ENCODE data around the gene MTCL1.
A peak's percentile ranks its signal among the peaks of the same experiment; 100 is the strongest.

MTCL1 gene

DNA sequence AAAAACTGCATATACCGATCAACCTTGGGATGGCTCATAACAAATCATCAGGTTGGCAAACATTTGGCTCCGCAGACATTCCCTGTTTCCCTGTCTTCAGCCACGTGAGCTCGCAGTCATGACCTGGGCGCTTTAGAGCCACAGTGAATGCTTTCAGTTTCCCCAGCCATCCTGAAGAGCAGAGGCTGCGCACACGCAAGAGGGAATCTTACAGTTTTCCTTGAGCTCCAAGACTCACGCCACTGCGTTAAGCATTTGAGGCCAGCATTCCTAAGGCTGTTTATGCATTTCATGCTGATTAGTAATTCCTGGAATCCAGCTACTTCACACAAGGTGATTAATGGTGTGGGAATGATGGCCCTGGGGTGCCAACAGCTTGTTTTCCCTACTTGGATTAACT is 95.1 kb downstream of the MTCL1 start:
- no peak overlapping the region for H3K23ac ChIP-seq (ENCODE audit: low read length)
- H3K18ac ChIP-seq (ENCODE audit: low read length) = no peak overlapping the region
- no peak overlapping the region for H3K4me3 ChIP-seq (ENCODE audit: low read depth, low read length)
- no peak overlapping the region for H2BK5ac ChIP-seq (ENCODE audit: low read depth, low read length, poor library complexity)
- no peaks in the 10 kb centered on the region for H3K27me3 ChIP-seq (ENCODE audit: insufficient read depth, low read length)
- peak overlapping the region; percentile 20 for H3K27ac ChIP-seq (ENCODE audit: low read depth, low read length)
- WGBS (ENCODE audit: extremely low coverage, insufficient coverage, insufficient read length) = no CpG with 5 or more reads among the region's 9 CpGs
- peak; percentile 96 to 99 for DNase-seq
- no peak overlapping the region for H2AFZ ChIP-seq (ENCODE audit: insufficient read depth, low read length, poor library complexity)
- no peak overlapping the region for H2AK5ac ChIP-seq (ENCODE audit: low read length)
- H3K4me2 ChIP-seq (ENCODE audit: low read length) = no peak overlapping the region
- H4K91ac ChIP-seq (ENCODE audit: low read depth, low read length) = peak overlapping the region; percentile 65
- H3K4me1 ChIP-seq (ENCODE audit: control insufficient read depth in 1 of 2, insufficient read depth in 2 of 2, low read length in 2 of 2) = peaks cover 18 to 21% of the 10 kb centered on the region in 2 experiments
- H4K8ac ChIP-seq (ENCODE audit: low read depth, low read length) = peak overlapping the region; percentile 13
- no peak overlapping the region for H3K4ac ChIP-seq (ENCODE audit: low read depth, low read length)
- H3K79me2 ChIP-seq (ENCODE audit: control insufficient read depth, insufficient read depth, low read length, poor library complexity) = no peaks in the 10 kb centered on the region
- H2BK120ac ChIP-seq (ENCODE audit: insufficient read depth, low read length, poor library complexity) = peak overlapping the region; percentile 10
- H2BK12ac ChIP-seq (ENCODE audit: low read length) = peak overlapping the region; percentile 37
- no peak overlapping the region for H3K9ac ChIP-seq (ENCODE audit: low read length)
- peaks cover 8% of the 10 kb centered on the region for H3K79me1 ChIP-seq (ENCODE audit: low read length)
- no peak overlapping the region for H3K14ac ChIP-seq (ENCODE audit: low read length)
- no peaks in the 10 kb centered on the region for H3K36me3 ChIP-seq (ENCODE audit: control insufficient read depth in 1 of 2, insufficient read depth in 2 of 2, low read length in 2 of 2)
- no peak overlapping the region for H4K12ac ChIP-seq (ENCODE audit: low read depth, low read length)
- H3K9me3 ChIP-seq (ENCODE audit: insufficient read depth, low read depth, low read length) = no peaks in the 10 kb centered on the region

DNA sequence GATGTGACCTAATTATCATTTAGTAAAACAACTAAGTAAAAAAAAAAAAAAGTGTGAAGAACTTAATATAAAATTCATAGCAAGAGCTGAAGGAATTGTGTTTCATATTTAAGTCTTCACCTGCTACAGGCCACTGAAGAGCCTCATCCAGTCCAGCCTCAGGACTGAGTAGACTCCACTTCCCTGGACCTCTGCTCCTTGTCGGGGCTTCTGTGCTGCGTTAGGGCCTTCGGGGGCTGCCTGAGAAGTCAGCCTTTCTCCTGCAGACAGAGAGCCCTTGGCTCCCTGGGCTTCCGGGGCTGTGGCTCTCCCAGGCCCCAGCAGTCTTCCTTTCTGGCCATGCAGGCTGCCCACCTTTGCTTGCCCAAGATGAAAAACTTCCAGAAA is 95.5 kb downstream of the MTCL1 start:
- Histone ChIP-seq H4K8ac (ENCODE audit: low read depth, low read length) (peak overlapping the region; percentile 72), H4K91ac (ENCODE audit: low read depth, low read length) (peak overlapping the region; percentile 43), H3K27ac (ENCODE audit: low read depth, low read length) (peak overlapping the region; percentile 72), H3K4me2 (ENCODE audit: low read length) (no peak overlapping the region), H3K79me1 (ENCODE audit: low read length) (peaks cover 8% of the 10 kb centered on the region), H3K4me1 (ENCODE audit: control insufficient read depth in 1 of 2, insufficient read depth in 2 of 2, low read length in 2 of 2) (peaks cover 18 to 21% of the 10 kb centered on the region in 2 experiments), H3K27me3 (ENCODE audit: insufficient read depth, low read length) (no peaks in the 10 kb centered on the region), H3K23ac (ENCODE audit: low read length) (no peak overlapping the region), H3K4ac (ENCODE audit: low read depth, low read length) (no peak overlapping the region), H3K9me3 (ENCODE audit: insufficient read depth, low read depth, low read length) (no peaks in the 10 kb centered on the region), H3K18ac (ENCODE audit: low read length) (peak overlapping the region; percentile 86), H3K36me3 (ENCODE audit: control insufficient read depth in 1 of 2, insufficient read depth in 2 of 2, low read length in 2 of 2) (no peaks in the 10 kb centered on the region), H4K12ac (ENCODE audit: low read depth, low read length) (peak overlapping the region; percentile 44), H2BK5ac (ENCODE audit: low read depth, low read length, poor library complexity) (peak overlapping the region; percentile 69), H2BK120ac (ENCODE audit: insufficient read depth, low read length, poor library complexity) (peak overlapping the region; percentile 86), H3K4me3 (ENCODE audit: low read depth, low read length) (no peak overlapping the region), H2AFZ (ENCODE audit: insufficient read depth, low read length, poor library complexity) (no peak overlapping the region), H3K9ac (ENCODE audit: low read length) (peak overlapping the region; percentile 16), H3K79me2 (ENCODE audit: control insufficient read depth, insufficient read depth, low read length, poor library complexity) (no peaks in the 10 kb centered on the region), H2AK5ac (ENCODE audit: low read length) (peak overlapping the region; percentile 76), H3K14ac (ENCODE audit: low read length) (peak overlapping the region; percentile 73), H2BK12ac (ENCODE audit: low read length) (peak overlapping the region; percentile 38)
- DNase-seq = no peak
- no CpG with 5 or more reads among the region's 4 CpGs for WGBS (ENCODE audit: extremely low coverage, insufficient coverage, insufficient read length)

DNA sequence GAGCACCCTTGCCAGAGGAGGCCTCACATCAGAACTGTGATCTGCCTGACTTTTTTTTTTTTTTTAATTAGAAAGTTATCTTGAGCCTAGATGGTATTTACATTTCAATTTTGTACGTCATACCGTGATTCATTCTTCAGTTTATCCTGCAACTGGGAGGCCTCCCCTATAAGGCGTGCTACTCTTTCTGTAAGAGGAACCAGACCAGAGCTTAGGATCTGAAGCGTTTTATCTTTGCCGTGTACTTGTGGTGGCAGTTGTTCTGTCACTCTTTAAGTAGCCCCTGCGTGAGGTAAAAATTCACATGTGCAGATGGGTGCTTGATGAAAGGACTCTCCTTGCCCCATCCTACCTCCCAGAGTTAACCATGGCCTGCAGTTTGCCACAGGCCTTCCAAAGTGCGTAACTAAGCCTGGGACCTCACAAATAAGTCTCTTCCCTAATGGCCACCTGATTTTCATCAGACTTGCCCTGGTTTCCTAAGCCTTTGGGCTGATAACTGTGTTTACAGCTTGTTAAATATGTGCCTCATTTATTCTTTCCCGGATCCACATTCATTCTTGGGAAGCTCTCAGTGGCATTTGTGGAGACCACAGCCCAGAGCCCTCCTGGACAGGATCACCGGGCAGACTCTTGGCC is 96.0 kb downstream of the MTCL1 start:
- Histone ChIP-seq H3K14ac (ENCODE audit: low read length) (no peak overlapping the region), H3K18ac (ENCODE audit: low read length) (no peak overlapping the region), H3K79me2 (ENCODE audit: control insufficient read depth, insufficient read depth, low read length, poor library complexity) (no peaks in the 10 kb centered on the region), H3K27me3 (ENCODE audit: insufficient read depth, low read length) (no peaks in the 10 kb centered on the region), H4K12ac (ENCODE audit: low read depth, low read length) (no peak overlapping the region), H3K27ac (ENCODE audit: low read depth, low read length) (peak overlapping the region; percentile 72), H3K4me2 (ENCODE audit: low read length) (no peak overlapping the region), H2AK5ac (ENCODE audit: low read length) (peak overlapping the region; percentile 35), H2BK120ac (ENCODE audit: insufficient read depth, low read length, poor library complexity) (peak overlapping the region; percentile 86), H2BK12ac (ENCODE audit: low read length) (peak overlapping the region; percentile 63), H4K8ac (ENCODE audit: low read depth, low read length) (peak overlapping the region; percentile 32), H2BK5ac (ENCODE audit: low read depth, low read length, poor library complexity) (no peak overlapping the region), H2AFZ (ENCODE audit: insufficient read depth, low read length, poor library complexity) (no peak overlapping the region), H3K79me1 (ENCODE audit: low read length) (peaks cover 8% of the 10 kb centered on the region), H3K4me3 (ENCODE audit: low read depth, low read length) (no peak overlapping the region), H3K36me3 (ENCODE audit: control insufficient read depth in 1 of 2, insufficient read depth in 2 of 2, low read length in 2 of 2) (no peaks in the 10 kb centered on the region), H3K9me3 (ENCODE audit: insufficient read depth, low read depth, low read length) (no peaks in the 10 kb centered on the region), H3K4ac (ENCODE audit: low read depth, low read length) (no peak overlapping the region), H3K9ac (ENCODE audit: low read length) (no peak overlapping the region), H4K91ac (ENCODE audit: low read depth, low read length) (peak overlapping the region; percentile 59), H3K23ac (ENCODE audit: low read length) (no peak overlapping the region), H3K4me1 (ENCODE audit: control insufficient read depth in 1 of 2, insufficient read depth in 2 of 2, low read length in 2 of 2) (peaks cover 18 to 21% of the 10 kb centered on the region in 2 experiments)
- no CpG with 5 or more reads among the region's 9 CpGs for WGBS (ENCODE audit: extremely low coverage, insufficient coverage, insufficient read length)
- DNase-seq = peak in 1 of 2 donors; percentile 62

DNA sequence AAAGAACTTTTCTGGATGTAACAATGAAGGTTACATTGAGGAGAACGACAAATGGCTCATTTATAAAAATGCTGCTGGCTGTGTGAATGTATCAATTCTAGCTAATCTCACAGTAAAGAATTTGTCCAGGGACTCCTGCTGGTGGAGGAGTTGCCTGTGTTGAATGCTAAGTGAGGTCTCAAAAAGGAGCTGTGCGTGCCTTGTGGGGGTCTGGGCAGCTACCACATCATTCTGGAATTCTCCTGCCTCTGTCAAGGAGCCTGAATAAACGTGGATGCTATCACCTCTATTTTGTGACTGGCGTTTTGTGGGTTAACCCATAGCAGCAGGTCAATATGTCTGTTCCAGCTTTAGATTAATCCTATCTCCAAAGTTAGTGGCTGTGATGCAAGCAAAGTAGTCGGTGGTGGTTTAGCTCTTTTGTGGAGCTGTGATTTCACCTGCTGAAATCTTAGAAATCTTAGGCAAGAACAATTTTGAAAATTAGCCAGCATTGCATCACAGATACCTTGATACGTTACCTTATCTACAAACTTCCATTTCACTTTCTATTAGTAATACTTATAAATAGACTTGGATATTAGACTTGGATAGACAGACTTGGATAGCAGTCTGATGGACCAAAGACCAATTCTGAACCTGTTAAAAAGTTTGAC is 96.8 kb downstream of the MTCL1 start:
- Histone ChIP-seq H3K27me3 (ENCODE audit: insufficient read depth, low read length) (no peaks in the 10 kb centered on the region), H2BK120ac (ENCODE audit: insufficient read depth, low read length, poor library complexity) (no peak overlapping the region), H2BK5ac (ENCODE audit: low read depth, low read length, poor library complexity) (no peak overlapping the region), H3K4ac (ENCODE audit: low read depth, low read length) (no peak overlapping the region), H3K9me3 (ENCODE audit: insufficient read depth, low read depth, low read length) (no peaks in the 10 kb centered on the region), H2AFZ (ENCODE audit: insufficient read depth, low read length, poor library complexity) (no peak overlapping the region), H2BK12ac (ENCODE audit: low read length) (no peak overlapping the region), H3K9ac (ENCODE audit: low read length) (no peak overlapping the region), H3K4me2 (ENCODE audit: low read length) (no peak overlapping the region), H3K36me3 (ENCODE audit: control insufficient read depth in 1 of 2, insufficient read depth in 2 of 2, low read length in 2 of 2) (no peaks in the 10 kb centered on the region), H3K18ac (ENCODE audit: low read length) (no peak overlapping the region), H3K23ac (ENCODE audit: low read length) (no peak overlapping the region), H3K79me2 (ENCODE audit: control insufficient read depth, insufficient read depth, low read length, poor library complexity) (no peaks in the 10 kb centered on the region), H3K4me1 (ENCODE audit: control insufficient read depth in 1 of 2, insufficient read depth in 2 of 2, low read length in 2 of 2) (peaks cover 18 to 21% of the 10 kb centered on the region in 2 experiments), H2AK5ac (ENCODE audit: low read length) (no peak overlapping the region), H4K8ac (ENCODE audit: low read depth, low read length) (peak overlapping the region; percentile 35), H3K79me1 (ENCODE audit: low read length) (peaks cover 8% of the 10 kb centered on the region), H3K4me3 (ENCODE audit: low read depth, low read length) (no peak overlapping the region), H3K14ac (ENCODE audit: low read length) (no peak overlapping the region), H4K91ac (ENCODE audit: low read depth, low read length) (no peak overlapping the region), H4K12ac (ENCODE audit: low read depth, low read length) (no peak overlapping the region), H3K27ac (ENCODE audit: low read depth, low read length) (no peak overlapping the region)
- WGBS (ENCODE audit: extremely low coverage, insufficient coverage, insufficient read length) = no CpG with 5 or more reads among the region's 6 CpGs
- DNase-seq = peak; percentile 30 to 89

Measured in trophoblast cell (in vitro differentiated cells and primary cell).